HG02938 (cell line): Measurements from ENCODE around the gene PEX5.
"Not testable (repeated sequence)": the region's sequence is repeated elsewhere in the genome, so short reads cannot be mapped to it uniquely, and the experiment has no call there.

Source experiments
- ATAC-seq: cut with Tn5 transposase; IDR thresholded peaks from one replicate; pipeline ENCODE4 v1.9.1; 2021; ENCODE audit warnings: mild to moderate bottlenecking, moderate library complexity; ENCODE audit not compliant: unreplicated experiment

Gene PEX5

DNA sequence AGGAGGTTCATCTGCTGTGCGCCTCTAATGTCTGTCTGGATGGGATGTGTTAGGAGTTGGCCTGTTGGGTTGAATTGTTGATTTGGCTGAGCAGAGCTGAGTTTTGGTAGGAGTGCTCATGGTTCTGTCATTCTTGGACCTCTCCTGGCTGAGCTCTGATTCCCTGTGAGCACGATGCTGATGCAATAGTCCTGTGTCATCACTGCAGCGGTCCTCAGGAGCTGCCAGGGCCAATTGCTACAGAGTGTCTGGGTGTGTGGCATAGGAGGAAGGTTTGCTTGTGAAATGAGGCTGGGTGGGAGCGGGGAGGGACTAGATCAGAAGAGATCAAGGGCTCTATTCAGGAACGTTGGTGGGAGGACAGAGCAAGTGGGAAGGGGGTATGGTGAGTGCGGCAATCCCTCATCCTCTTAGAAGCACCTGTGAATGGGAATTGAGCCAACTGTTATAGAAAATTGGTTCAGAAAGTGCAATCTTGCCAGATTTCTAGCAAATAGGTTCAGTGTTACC lies 21.2 kb downstream of the PEX5 start:
- ATAC-seq, result no peak

DNA sequence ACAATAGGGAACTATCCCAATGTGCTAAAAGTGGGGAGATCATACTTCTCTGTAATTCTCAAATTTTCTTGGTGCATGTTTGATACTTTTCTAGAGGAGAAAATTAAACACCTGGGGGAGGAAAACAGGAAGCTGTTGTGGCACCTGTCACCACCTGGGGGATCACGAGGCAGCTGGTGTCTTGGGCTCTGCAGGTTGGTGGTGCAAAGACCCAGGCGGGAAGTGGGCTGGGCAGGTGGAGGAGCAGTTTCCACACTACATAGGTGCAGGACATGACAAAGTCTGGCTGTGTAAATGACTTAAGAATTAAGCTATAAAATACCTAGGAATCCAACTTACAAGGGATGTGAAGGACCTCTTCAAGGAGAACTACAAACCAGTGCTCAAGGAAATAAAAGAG lies 23.2 kb downstream of the PEX5 start:
- no peak for ATAC-seq

DNA sequence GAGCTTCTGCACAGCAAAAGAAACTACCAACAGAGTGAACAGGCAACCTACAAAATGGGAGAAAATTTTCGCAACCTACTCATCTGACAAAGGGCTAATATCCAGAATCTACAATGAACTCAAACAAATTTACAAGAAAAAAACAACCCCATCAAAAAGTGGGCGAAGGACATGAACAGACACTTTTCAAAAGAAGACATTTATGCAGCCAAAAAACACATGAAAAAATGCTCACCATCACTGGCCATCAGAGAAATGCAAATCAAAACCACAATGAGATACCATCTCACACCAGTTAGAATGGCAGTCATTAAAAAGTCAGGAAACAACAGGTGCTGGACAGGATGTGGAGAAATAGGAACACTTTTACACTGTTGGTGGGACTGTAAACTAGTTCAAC lies 24.3 kb downstream of the PEX5 start:
- not testable (repeated sequence) for ATAC-seq

DNA sequence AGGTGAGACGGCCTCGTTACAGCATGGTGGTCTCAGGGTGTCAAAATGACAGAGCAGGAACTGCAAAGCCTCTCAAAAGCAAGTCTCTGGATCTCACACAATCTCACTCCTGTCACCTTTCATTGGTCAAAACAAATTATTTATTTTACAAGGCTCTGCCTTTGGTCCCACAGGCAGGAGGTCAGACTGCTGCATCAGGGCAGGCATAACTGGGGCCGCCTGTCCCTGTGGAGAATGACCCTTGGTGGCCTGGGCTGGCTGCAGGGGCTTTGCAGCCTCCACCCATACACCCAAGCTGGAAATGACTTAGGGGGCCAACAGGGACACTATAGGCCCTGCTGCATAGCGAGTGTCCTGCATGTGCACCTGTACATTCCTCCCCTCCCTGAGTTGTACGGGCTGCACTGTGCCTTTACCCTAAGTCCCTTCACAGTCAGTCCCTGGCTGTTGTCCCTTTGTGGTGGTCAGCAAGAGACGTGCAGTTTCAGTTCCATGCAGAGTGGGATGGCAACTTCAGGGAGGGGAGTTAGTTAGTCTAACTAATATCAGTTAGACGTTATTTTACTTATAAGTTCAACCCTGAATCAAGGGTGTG lies 28.1 kb downstream of the PEX5 start:
- no peak for ATAC-seq

DNA sequence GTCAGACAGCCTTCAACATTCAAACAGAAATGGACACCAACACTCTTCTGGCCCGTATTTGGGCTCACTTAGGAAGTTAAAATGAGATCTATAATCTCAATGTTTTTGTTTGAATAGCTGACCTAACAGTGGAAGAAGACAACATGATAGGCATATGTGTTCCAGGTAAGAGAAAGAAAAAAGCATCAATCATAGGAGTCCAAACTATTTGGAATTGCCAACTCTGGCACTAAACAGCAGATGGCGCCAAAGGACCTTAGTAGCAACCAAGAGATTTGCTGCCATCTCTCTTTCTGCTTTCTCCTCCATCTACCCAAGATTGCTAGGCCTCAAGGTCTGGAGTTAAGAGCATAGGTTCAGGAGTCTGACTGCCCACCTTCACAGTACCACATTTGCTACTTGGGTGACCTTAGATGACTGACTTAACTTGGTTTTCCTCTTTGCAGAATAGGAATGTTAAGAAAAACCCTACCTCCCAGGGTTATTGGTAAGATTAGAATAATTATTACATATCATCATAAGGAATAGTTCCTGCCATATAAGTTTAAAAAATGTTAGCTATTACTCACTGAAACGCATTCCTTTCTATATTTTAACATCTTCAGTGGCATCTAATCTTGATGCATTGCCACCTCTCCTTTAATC lies 30.2 kb downstream of the PEX5 start:
- ATAC-seq, result no peak

DNA sequence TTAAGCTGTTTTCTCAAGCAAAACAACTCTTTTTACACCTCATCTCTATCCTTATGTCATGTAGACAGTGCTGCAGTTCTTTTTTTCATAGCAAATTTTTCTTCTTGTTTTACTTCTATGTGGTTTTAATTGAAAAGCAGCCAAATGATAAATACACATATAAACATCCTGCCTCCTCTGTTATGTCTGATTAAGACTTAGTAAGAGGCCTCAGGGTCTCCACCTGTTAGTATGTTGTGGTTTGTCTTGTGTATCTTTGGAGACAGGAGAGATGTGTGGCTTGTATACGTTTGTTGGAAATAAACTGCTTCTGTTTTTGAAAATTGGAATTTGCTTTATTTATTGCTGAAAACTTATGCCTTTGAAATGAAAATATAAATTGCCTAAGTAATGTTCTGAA lies 32.0 kb downstream of the PEX5 start:
- ATAC-seq, result no peak

DNA sequence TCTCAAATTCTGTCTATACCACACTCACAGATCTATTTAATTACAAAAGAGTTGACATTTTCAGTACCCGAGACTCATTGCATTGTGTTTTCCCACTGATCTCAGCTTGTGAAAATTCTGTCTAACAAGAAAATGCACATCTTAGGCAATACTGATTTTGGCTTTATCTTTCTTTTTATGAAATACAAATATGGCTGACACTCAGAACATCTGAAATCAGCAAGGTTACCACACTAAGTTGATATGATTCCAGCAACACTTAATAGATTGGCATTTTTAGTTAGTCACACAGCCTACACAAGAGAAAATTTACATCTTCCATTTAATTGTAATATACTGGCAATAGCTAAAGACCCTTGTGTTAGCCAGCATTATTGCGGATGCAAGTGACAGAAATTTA lies 40.3 kb downstream of the PEX5 start:
- ATAC-seq, result no peak

DNA sequence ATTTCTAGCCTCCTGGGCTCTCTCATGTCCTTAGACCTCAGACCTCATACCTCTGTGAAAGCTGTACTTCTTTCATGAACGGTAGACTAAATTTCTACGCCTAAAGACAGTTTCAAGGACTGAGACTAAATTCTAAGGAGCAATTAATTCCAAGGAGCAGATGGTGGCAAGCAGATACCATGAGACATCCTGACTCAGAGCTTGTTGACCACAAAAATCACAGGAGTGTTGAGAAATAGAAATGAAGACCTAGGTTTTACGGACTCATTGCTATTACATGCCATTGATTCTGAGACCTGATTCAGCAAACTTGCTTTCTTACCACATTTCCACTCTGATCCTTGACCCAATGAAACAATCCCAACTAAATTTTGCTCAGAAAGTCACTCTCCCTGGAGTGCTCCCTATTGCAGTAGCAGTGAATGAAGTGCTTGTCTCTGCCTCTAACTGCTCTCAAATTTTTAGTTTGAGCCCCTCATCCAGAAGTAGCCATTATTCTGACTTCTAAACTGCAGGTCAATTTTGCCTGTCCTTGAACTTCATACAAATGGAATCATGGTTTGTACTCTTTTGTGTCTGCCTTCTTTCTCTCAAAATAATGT lies 52.0 kb downstream of the PEX5 start:
- no peak for ATAC-seq

DNA sequence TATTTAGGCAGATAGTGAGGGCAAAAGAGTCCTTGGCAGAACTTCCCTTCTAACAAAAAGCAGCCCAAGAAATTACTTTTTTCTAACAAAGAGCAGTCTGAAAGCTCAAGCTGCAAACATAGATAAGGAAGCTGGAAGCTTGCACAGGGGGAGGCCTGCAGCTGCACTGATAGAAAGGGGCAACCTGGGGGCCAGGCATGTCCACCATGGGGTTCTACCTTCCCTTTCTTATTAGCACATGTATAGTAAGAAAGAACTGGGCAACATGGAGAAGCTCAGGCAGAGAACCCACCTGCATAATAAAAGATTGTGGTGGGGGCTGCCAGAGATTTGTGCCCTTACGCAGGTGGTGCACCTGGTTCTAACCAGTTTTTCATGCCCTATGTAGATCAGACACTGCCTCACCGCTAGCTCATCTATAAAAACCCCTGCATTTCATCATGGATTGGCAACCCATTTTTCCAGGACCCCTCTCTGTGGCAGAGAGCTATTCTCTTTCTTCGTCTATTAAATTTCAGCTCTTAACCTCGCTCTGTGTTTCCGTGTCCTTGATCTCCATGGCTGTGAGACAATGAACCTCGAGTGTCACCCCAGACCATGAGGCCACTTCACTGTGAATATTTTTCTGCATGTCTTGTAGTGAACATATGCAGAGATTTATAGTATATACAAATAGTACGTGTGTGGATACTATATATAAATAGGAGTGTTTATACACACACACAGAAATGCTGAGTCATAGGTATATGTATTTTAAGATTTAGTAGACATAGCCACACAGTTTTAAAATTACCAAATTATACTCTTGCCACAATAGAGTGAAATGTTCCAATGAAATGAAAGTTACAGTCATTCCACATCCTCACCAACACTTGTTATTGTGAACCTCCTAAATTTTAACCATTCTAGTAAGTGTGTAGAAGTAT lies 53.0 kb downstream of the PEX5 start:
- ATAC-seq, result no peak

DNA sequence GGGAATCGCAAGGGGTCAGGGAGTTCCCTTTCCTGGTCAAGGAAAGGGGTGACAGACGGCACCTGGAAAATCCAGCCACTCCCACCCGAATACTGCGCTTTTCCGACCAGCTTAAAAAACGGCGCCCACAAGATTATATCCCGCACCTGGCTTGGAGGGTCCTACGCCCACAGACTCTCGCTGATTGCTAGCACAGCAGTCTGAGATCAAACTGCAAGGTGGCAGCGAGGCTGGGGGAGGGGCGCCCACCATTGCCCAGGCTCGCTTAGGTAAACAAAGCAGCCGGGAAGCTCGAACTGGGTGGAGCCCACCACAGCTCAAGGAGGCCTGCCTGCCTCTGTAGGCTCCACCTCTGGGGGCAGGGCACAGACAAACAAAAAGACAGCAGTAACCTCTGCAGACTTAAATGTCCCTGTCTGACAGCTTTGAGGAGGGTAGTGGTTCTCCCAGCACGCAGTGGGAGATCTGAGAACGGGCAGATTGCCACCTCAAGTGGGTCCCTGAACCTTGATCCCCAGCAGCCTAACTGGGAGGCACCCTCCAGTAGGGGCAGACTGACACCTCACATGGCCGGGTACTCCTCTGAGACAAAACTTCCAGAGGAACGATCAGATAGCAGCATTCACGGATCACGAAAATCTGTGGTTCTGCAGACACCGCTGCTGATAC lies 62.0 kb downstream of the PEX5 start:
- ATAC-seq, result not testable (repeated sequence)

DNA sequence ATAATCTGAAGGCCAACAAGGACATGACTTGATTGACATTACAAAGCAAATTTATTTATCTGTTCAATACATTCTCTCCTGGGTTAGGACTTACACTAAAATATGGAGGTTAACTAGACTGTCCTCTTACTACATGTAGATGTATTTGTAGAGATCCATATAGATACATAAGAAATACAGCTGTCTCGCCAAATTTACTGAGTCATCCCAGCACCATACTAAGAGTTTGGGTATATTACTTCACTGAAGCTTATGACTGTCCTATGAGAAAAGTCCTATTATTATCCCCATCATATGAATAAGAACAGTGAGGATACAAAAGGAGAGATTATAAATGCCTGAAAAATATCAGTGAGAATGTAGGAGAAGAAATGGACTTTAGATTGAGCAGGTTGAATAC lies 69.6 kb downstream of the PEX5 start:
- no peak for ATAC-seq
